AG04449 (cell line): ENCODE data around the gene ODF2L.

Experiments used
- CTCF ChIA-PET: fragments of 350-600 bp; formaldehyde crosslinking; extraction: SDS; loops from one replicate; lab custom pipeline; 2021; ENCODE audit warnings: antibody characterized with exemption; lab: Yijun Ruan, JAX
- POLR2A ChIA-PET: fragments of 400-600, 350-600 bp; formaldehyde crosslinking; extraction: SDS; loops from one replicate; lab custom pipeline; 2020; ENCODE audit warnings: antibody characterized with exemption, inconsistent platforms; lab: Yijun Ruan, JAX
- DNase-seq: peaks from one replicate; pipeline ENCODE4 v3.0.0-alpha.2; 2010; ENCODE audit warnings: low read depth, low spot score
- H3K4me3 ChIP-seq: 2 replicates; pipeline ENCODE4 v1.5.1; 2011; ENCODE audit warnings: low read depth, mild to moderate bottlenecking, control low read depth, low read length
- CTCF ChIP-seq: IDR thresholded peaks from one replicate; pipeline ENCODE4 v1.5.1; 2011; ENCODE audit warnings: mild to moderate bottlenecking, moderate library complexity, low read length, control low read depth, inconsistent platforms; ENCODE audit not compliant: insufficient read depth; ENCODE audit errors: missing control alignments

The ODF2L gene

DNA sequence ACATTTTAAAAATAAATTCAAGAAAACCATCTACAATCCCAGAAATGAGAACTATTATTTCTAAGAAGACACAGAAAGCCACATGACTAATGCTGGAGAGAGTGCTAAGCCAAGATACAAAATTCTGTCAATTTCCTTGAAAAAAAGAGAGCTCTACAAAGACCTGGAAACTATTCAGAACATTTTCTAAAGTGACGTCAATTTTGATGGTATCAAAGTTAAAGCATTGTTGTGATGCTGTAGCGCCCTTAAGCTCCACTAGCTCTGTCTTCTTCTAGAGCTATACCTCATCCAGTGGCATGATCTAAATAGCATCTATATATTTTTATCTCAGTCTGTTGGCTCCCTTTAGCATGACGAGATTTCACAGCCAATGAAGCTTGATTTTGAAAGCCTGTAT lies 73.9 kb downstream of the ODF2L start:
- POLR2A ChIA-PET: no interaction called here
- DNase-seq: no peak
- TF ChIP-seq CTCF: no peak
- no peak overlapping the region for H3K4me3 ChIP-seq
- CTCF ChIA-PET: no interaction called here

DNA sequence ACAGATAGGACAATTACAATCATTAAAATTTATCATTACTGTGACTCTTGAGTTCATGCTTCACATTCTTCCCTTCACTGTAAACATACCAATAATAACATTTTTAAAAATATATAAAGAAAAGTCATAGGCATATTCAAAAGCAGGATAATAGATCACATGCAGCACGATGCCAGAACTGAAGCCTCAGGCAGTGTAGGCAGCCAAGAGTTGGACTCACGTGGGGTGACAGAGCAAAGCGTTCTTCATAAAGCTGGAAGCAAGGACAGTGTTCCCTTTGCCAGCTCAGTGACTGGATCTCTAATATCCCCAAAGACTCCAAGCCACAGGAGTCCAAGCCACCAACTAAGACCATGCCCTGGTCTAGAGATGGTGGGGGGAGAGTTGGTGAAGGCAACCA lies 77.7 kb downstream of the ODF2L start:
- DNase-seq: no peak
- H3K4me3 ChIP-seq: no peak overlapping the region
- no peak for TF ChIP-seq CTCF
- CTCF ChIA-PET: no interaction called here
- POLR2A ChIA-PET: interaction anchor here (0.7 kb wide), 1 partner anchor 219 kb away, joined by 3 read pairs; no protein-coding TSS in a partner anchor

- ChIA-PET POLR2A (no interaction called here), CTCF (no interaction called here)
- no peak overlapping the region for H3K4me3 ChIP-seq
- TF ChIP-seq CTCF: no peak
- DNase-seq: no peak
Observed at GRCh38 chr1:86317926-86318325, 78.2 kb downstream of the ODF2L start.

DNA sequence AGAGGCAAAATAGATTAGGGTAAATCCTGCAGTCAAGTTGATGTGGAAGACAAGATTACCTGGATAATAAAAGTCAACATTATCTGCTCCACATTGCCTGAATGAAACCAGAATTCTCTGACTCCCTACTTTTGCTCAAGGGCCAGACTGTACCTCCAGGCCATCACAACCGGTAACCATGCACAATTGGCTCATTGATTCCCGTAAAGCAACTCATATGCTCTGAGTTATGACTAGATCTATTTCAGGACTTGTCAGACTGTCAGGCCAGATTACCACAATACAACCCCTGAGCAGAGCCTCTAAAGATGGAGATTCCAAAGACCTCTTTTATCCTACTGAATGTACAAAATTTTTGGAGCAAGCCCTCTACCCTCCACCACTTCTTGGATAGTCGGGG lies 90.4 kb downstream of the ODF2L start:
- no peak for DNase-seq
- POLR2A ChIA-PET: no interaction called here
- CTCF ChIA-PET: interaction anchor here (0.6 kb wide), 1 partner anchor 15 kb away, joined by 3 read pairs; no protein-coding TSS in a partner anchor
- no peak for TF ChIP-seq CTCF
- H3K4me3 ChIP-seq: no peak overlapping the region

GRCh38 chr1:86303041-86303690 lies 93.0 kb downstream of the ODF2L start:
- no peak overlapping the region for H3K4me3 ChIP-seq
- ChIA-PET POLR2A (no interaction called here), CTCF (no interaction called here)
- no peak for TF ChIP-seq CTCF
- DNase-seq: no peak
